GM23338 (cell line): Measurements from ENCODE around the gene SLC9A9. TPM values are rescaled to one million over a fixed set of nuclear protein-coding genes. Genes with fewer than 3 reads are reported as not detected.

Experiments
- ATAC-seq: fragments of 200-7000 bp; cut with Tn5 transposase; 3 replicates; pipeline ENCODE4 v1.9.1; 2020
- DNase-seq: peaks from one replicate; pipeline ENCODE4 v3.0.0-alpha.2; 2015; ENCODE audit warnings: low spot score
- H2AFZ ChIP-seq: fragments of 200-600 bp; sonication (generic); 2 replicates; pipeline ENCODE4 v1.8.0; 2016; ENCODE audit warnings: antibody characterized with exemption, mild to moderate bottlenecking, moderate library complexity
- H3F3A ChIP-seq: fragments of 200-600 bp; sonication (generic); replicated peaks from 2 replicates; pipeline ENCODE4 v1.8.0; 2017; ENCODE audit warnings: antibody characterized with exemption, mixed run types, low read depth
- H3K27ac ChIP-seq: fragments of 200-600 bp; sonication (generic); 2 replicates; pipeline ENCODE4 v1.6.1; 2016; ENCODE audit warnings: low read depth
- H3K27me3 ChIP-seq: fragments of 200-600 bp; sonication (generic); 2 replicates; pipeline ENCODE4 v1.8.0; 2016; ENCODE audit warnings: mild to moderate bottlenecking, mixed run types, moderate library complexity; ENCODE audit not compliant: insufficient read depth
- H3K36me3 ChIP-seq: fragments of 200-600 bp; sonication (generic); 2 replicates; pipeline ENCODE4 v1.8.0; 2016; ENCODE audit warnings: mild to moderate bottlenecking; ENCODE audit not compliant: insufficient read depth
- H3K4me1 ChIP-seq: fragments of 200-600 bp; sonication (generic); 2 replicates; pipeline ENCODE4 v1.8.0; 2016; ENCODE audit warnings: mild to moderate bottlenecking, moderate library complexity; ENCODE audit not compliant: insufficient read depth
- H3K4me2 ChIP-seq: fragments of 200-600 bp; sonication (generic); 2 replicates; pipeline ENCODE4 v1.7.1; 2017; ENCODE audit warnings: mixed run types
- H3K4me3 ChIP-seq: fragments of 200-600 bp; sonication (generic); 2 replicates; pipeline ENCODE4 v1.6.1; 2016; ENCODE audit warnings: mixed run types
- H3K79me2 ChIP-seq: fragments of 200-600 bp; sonication (generic); replicated peaks from 2 replicates; pipeline ENCODE4 v1.8.0; 2017; ENCODE audit warnings: mild to moderate bottlenecking; ENCODE audit not compliant: insufficient read depth
- H3K9me2 ChIP-seq: fragments of 200-600 bp; sonication (generic); 2 replicates; pipeline ENCODE4 v1.8.0; 2017; ENCODE audit not compliant: insufficient read depth
- H4K20me1 ChIP-seq: fragments of 200-600 bp; sonication (generic); replicated peaks from 2 replicates; pipeline ENCODE4 v1.8.0; 2017; ENCODE audit warnings: mild to moderate bottlenecking; ENCODE audit not compliant: insufficient read depth
- H3K27ac Mint-ChIP-seq: 2 replicates; pipeline ENCODE4 v1.8.0; 2020; ENCODE audit warnings: inconsistent platforms, mild to moderate bottlenecking, moderate library complexity, mixed read lengths
- H3K27me3 Mint-ChIP-seq: 3 replicates; pipeline ENCODE4 v1.8.0; 2022; ENCODE audit warnings: low read depth, mild to moderate bottlenecking, moderate library complexity, mixed read lengths, inconsistent platforms; ENCODE audit not compliant: insufficient read depth, poor library complexity
- H3K36me3 Mint-ChIP-seq: 3 replicates; pipeline ENCODE4 v1.8.0; 2021; ENCODE audit warnings: low read depth, mild to moderate bottlenecking, inconsistent platforms, moderate library complexity, mixed read lengths
- H3K4me1 Mint-ChIP-seq: 3 replicates; pipeline ENCODE4 v1.8.0; 2020; ENCODE audit warnings: mild to moderate bottlenecking, inconsistent platforms, mixed read lengths
- H3K4me3 Mint-ChIP-seq: 3 replicates; pipeline ENCODE4 v1.8.0; 2021; ENCODE audit warnings: moderate library complexity, mild to moderate bottlenecking, inconsistent platforms, mixed read lengths
- H3K9me3 Mint-ChIP-seq: 3 replicates; pipeline ENCODE4 v1.8.0; 2020; ENCODE audit warnings: moderate library complexity, mild to moderate bottlenecking, inconsistent platforms, mixed read lengths
- EZH2 ChIP-seq: fragments of 200-600 bp; sonication (generic); IDR thresholded peaks from one replicate; pipeline ENCODE4 v1.8.0; 2017; ENCODE audit warnings: antibody characterized with exemption, mild to moderate bottlenecking, low read depth; ENCODE audit not compliant: unreplicated experiment
- EZH2phosphoT487 ChIP-seq: fragments of 200-600 bp; sonication (generic); IDR thresholded peaks from one replicate; pipeline ENCODE4 v1.8.1; 2018; ENCODE audit warnings: antibody characterized with exemption; ENCODE audit not compliant: unreplicated experiment
- JUNB ChIP-seq: IDR thresholded peaks from one replicate; pipeline ENCODE4 v1.6.1; 2016; ENCODE audit warnings: antibody characterized with exemption; ENCODE audit not compliant: unreplicated experiment
- NANOG ChIP-seq: IDR thresholded peaks from 2 replicates; pipeline ENCODE4 v1.6.1; 2016; ENCODE audit warnings: antibody characterized with exemption, borderline replicate concordance
- POLR2AphosphoS5 ChIP-seq: IDR thresholded peaks from 2 replicates; pipeline ENCODE4 v1.6.1; 2016; ENCODE audit warnings: antibody characterized with exemption, low read depth
- polyA plus RNA-seq: library from polyadenylated mRNA; unstranded; fragments of >200 nt; fragmentation: Nextera tagmentation; extraction: Ambion mirVana; gene quantifications from 2 replicates; pipeline ENCODE4 v1.2.1, GENCODE V29; 2016
- total RNA-seq: library from RNA; depleted of rRNA; stranded (reverse); fragments of >200 nt; shearing (Covaris generic); gene quantifications from 2 replicates; pipeline ENCODE4 v1.2.3, GENCODE V29; 2014
- TF ChIP-seq, protein P1 (sequence below): IDR thresholded peaks from one replicate; pipeline ENCODE4 v1.6.1; 2018; ENCODE audit warnings: antibody characterized with exemption; ENCODE audit not compliant: unreplicated experiment
- TF ChIP-seq, protein P2 (sequence below), 2 experiments: fragments of 200-600 bp in 1 of 2; sonication (generic) in 1 of 2; conservative IDR thresholded peaks; 2 replicates each; pipeline versions ENCODE4 v1.5.1 to v1.6.1; 2016 to 2017; ENCODE audit warnings: antibody characterized with exemption in 2 of 2, low read depth in 2 of 2, mild to moderate bottlenecking in 2 of 2, moderate library complexity in 1 of 2
- TF ChIP-seq, protein P3 (sequence below): fragments of 250-450 bp; sonication (Bioruptor Pico); IDR thresholded peaks from 2 replicates; pipeline ENCODE4 v1.5.0; 2020; ENCODE audit warnings: mild to moderate bottlenecking, moderate library complexity

The SLC9A9 gene
- total and polyA plus RNA-seq, 2 experiments from 2014 or later: 1.3 to 1.6 TPM

- TF ChIP-seq, protein P1, sequence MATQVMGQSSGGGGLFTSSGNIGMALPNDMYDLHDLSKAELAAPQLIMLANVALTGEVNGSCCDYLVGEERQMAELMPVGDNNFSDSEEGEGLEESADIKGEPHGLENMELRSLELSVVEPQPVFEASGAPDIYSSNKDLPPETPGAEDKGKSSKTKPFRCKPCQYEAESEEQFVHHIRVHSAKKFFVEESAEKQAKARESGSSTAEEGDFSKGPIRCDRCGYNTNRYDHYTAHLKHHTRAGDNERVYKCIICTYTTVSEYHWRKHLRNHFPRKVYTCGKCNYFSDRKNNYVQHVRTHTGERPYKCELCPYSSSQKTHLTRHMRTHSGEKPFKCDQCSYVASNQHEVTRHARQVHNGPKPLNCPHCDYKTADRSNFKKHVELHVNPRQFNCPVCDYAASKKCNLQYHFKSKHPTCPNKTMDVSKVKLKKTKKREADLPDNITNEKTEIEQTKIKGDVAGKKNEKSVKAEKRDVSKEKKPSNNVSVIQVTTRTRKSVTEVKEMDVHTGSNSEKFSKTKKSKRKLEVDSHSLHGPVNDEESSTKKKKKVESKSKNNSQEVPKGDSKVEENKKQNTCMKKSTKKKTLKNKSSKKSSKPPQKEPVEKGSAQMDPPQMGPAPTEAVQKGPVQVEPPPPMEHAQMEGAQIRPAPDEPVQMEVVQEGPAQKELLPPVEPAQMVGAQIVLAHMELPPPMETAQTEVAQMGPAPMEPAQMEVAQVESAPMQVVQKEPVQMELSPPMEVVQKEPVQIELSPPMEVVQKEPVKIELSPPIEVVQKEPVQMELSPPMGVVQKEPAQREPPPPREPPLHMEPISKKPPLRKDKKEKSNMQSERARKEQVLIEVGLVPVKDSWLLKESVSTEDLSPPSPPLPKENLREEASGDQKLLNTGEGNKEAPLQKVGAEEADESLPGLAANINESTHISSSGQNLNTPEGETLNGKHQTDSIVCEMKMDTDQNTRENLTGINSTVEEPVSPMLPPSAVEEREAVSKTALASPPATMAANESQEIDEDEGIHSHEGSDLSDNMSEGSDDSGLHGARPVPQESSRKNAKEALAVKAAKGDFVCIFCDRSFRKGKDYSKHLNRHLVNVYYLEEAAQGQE: no peak
- TF ChIP-seq EZH2 (no peak), NANOG (no peak), EZH2phosphoT487 (no peak), JUNB (no peak)
- TF ChIP-seq, protein P2, sequence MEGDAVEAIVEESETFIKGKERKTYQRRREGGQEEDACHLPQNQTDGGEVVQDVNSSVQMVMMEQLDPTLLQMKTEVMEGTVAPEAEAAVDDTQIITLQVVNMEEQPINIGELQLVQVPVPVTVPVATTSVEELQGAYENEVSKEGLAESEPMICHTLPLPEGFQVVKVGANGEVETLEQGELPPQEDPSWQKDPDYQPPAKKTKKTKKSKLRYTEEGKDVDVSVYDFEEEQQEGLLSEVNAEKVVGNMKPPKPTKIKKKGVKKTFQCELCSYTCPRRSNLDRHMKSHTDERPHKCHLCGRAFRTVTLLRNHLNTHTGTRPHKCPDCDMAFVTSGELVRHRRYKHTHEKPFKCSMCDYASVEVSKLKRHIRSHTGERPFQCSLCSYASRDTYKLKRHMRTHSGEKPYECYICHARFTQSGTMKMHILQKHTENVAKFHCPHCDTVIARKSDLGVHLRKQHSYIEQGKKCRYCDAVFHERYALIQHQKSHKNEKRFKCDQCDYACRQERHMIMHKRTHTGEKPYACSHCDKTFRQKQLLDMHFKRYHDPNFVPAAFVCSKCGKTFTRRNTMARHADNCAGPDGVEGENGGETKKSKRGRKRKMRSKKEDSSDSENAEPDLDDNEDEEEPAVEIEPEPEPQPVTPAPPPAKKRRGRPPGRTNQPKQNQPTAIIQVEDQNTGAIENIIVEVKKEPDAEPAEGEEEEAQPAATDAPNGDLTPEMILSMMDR (conservative IDR thresholded peaks at IDR 0.05; ENCODE audit: low read depth in 2 of 2): no peak
These were observed 39.1 kb downstream of the SLC9A9 start (continued) for GRCh38 chr3:143809121-143809621.

GRCh38 chr3:143808030-143808429 lies 40.2 kb downstream of the SLC9A9 start:
- Histone ChIP-seq H3K79me2 (no peaks in the 10 kb centered on the region), H3F3A (no peaks in the 10 kb centered on the region), H3K4me1 (peaks cover 10% of the 10 kb centered on the region; the same call in 1 of the 2 replicates), H3K27me3 (no peaks in the 10 kb centered on the region), H3K4me3 (no peak overlapping the region), H3K36me3 (no peaks in the 10 kb centered on the region), H4K20me1 (no peaks in the 10 kb centered on the region), H3K9me2 (no peaks in the 10 kb centered on the region), H3K27ac (no peak overlapping the region), H3K4me2 (no peak overlapping the region), H2AFZ (no peak overlapping the region)
- no peak overlapping the region for H3K27ac Mint-ChIP-seq
- peaks cover 20% of the 10 kb centered on the region for H3K4me1 Mint-ChIP-seq
- H3K4me3 Mint-ChIP-seq: no peak overlapping the region
- H3K36me3 Mint-ChIP-seq: no peaks in the 10 kb centered on the region
- ATAC-seq: no peak
- H3K27me3 Mint-ChIP-seq: peaks cover 3% of the 10 kb centered on the region
- no peaks in the 10 kb centered on the region for H3K9me3 Mint-ChIP-seq
- no peak for DNase-seq
- TF ChIP-seq NANOG (no peak), POLR2AphosphoS5 (no peak), EZH2phosphoT487 (no peak), JUNB (no peak)
- TF ChIP-seq, protein P3, sequence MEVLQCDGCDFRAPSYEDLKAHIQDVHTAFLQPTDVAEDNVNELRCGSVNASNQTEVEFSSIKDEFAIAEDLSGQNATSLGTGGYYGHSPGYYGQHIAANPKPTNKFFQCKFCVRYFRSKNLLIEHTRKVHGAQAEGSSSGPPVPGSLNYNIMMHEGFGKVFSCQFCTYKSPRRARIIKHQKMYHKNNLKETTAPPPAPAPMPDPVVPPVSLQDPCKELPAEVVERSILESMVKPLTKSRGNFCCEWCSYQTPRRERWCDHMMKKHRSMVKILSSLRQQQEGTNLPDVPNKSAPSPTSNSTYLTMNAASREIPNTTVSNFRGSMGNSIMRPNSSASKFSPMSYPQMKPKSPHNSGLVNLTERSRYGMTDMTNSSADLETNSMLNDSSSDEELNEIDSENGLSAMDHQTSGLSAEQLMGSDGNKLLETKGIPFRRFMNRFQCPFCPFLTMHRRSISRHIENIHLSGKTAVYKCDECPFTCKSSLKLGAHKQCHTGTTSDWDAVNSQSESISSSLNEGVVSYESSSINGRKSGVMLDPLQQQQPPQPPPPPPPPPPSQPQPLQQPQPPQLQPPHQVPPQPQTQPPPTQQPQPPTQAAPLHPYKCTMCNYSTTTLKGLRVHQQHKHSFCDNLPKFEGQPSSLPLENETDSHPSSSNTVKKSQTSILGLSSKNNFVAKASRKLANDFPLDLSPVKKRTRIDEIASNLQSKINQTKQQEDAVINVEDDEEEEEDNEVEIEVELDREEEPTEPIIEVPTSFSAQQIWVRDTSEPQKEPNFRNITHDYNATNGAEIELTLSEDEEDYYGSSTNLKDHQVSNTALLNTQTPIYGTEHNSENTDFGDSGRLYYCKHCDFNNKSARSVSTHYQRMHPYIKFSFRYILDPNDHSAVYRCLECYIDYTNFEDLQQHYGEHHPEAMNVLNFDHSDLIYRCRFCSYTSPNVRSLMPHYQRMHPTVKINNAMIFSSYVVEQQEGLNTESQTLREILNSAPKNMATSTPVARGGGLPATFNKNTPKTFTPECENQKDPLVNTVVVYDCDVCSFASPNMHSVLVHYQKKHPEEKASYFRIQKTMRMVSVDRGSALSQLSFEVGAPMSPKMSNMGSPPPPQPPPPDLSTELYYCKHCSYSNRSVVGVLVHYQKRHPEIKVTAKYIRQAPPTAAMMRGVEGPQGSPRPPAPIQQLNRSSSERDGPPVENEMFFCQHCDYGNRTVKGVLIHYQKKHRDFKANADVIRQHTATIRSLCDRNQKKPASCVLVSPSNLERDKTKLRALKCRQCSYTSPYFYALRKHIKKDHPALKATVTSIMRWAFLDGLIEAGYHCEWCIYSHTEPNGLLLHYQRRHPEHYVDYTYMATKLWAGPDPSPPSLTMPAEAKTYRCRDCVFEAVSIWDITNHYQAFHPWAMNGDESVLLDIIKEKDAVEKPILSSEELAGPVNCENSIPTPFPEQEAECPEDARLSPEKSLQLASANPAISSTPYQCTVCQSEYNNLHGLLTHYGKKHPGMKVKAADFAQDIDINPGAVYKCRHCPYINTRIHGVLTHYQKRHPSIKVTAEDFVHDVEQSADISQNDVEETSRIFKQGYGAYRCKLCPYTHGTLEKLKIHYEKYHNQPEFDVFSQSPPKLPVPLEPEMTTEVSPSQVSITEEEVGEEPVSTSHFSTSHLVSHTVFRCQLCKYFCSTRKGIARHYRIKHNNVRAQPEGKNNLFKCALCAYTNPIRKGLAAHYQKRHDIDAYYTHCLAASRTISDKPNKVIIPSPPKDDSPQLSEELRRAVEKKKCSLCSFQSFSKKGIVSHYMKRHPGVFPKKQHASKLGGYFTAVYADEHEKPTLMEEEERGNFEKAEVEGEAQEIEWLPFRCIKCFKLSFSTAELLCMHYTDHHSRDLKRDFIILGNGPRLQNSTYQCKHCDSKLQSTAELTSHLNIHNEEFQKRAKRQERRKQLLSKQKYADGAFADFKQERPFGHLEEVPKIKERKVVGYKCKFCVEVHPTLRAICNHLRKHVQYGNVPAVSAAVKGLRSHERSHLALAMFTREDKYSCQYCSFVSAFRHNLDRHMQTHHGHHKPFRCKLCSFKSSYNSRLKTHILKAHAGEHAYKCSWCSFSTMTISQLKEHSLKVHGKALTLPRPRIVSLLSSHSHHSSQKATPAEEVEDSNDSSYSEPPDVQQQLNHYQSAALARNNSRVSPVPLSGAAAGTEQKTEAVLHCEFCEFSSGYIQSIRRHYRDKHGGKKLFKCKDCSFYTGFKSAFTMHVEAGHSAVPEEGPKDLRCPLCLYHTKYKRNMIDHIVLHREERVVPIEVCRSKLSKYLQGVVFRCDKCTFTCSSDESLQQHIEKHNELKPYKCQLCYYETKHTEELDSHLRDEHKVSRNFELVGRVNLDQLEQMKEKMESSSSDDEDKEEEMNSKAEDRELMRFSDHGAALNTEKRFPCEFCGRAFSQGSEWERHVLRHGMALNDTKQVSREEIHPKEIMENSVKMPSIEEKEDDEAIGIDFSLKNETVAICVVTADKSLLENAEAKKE (CRISPR knock-in tag): no peak
- TF ChIP-seq, protein P2 (conservative IDR thresholded peaks at IDR 0.05; ENCODE audit: low read depth in 2 of 2): no peak
